ENCODE data around the gene SOD1. TPM values are rescaled to one million over a fixed set of nuclear protein-coding genes. Genes with fewer than 3 reads are reported as not detected.

SOD1 gene
- total and polyA plus RNA-seq, 2 of the 8 experiments (the other 6 are each of a cell fraction or from before 2014, with no cell fraction given) = 192 to 226 TPM

GRCh38 chr21:31716106-31716505 is 56.6 kb downstream of the SOD1 start:
- Histone ChIP-seq H4K5ac (ENCODE audit: insufficient read length, low read depth, low read length) (no peak overlapping the region), H2BK20ac (ENCODE audit: low read length) (no peak overlapping the region), H2BK12ac (ENCODE audit: low read depth, low read length) (no peak overlapping the region), H3K79me1 (ENCODE audit: low read depth, low read length) (peaks cover 3% of the 10 kb centered on the region; the same call in 1 of the 2 replicates), H3K9ac (replicated peaks in 1 of 4; ENCODE audit: extremely low read depth in 1 of 4, low read depth in 3 of 4, low read length in 3 of 4) (no peak overlapping the region), H3K23me2 (ENCODE audit: low read depth, low read length) (no peaks in the 10 kb centered on the region), H4K8ac (ENCODE audit: extremely low read depth, insufficient read depth, low read length) (no peak overlapping the region), H3K36me3 (ENCODE audit: control insufficient read depth in 2 of 4, insufficient read depth in 4 of 4, low read length in 3 of 4) (no peaks in the 10 kb centered on the region), H3K9me3 (ENCODE audit: insufficient read depth in 2 of 2, low read depth in 1 of 2, low read length in 1 of 2) (no peaks in the 10 kb centered on the region), H3K18ac (ENCODE audit: extremely low read depth, low read length) (no peak overlapping the region), H3K14ac (ENCODE audit: insufficient read length) (no peak overlapping the region), H2BK5ac (ENCODE audit: low read depth, low read length) (no peak overlapping the region), H3K4me2 (ENCODE audit: insufficient read depth in 1 of 2, low read depth in 2 of 2, low read length in 2 of 2) (no peak overlapping the region), H4K91ac (replicated peaks; ENCODE audit: insufficient read length, low read length) (no peak overlapping the region), H2BK15ac (ENCODE audit: low read length) (no peak overlapping the region), H3K23ac (ENCODE audit: insufficient read length) (no peak overlapping the region), H3K56ac (replicated peaks; ENCODE audit: insufficient read length, low read depth, low read length) (no peak overlapping the region), H3K27ac (ENCODE audit: low read depth, low read length) (no peak overlapping the region), H2BK120ac (replicated peaks; ENCODE audit: low read depth, low read length) (no peak overlapping the region), H3K79me2 (ENCODE audit: control insufficient read depth in 1 of 2, insufficient read depth in 2 of 2, low read length in 2 of 2) (peaks cover 22 to 99% of the 10 kb centered on the region in 2 experiments), H3K27me3 (replicated peaks in 1 of 4; ENCODE audit: control insufficient read depth in 3 of 4, extremely low read depth in 1 of 4, insufficient read depth in 3 of 4, low read length in 3 of 4) (no peaks in the 10 kb centered on the region), H3K4me1 (replicated peaks in 1 of 4; ENCODE audit: control insufficient read depth in 3 of 4, insufficient read depth in 4 of 4, low read length in 3 of 4) (peaks cover 0 to 17% (median 4%) of the 10 kb centered on the region in 4 experiments; a peak in 4 of 7 replicates), H2AK5ac (ENCODE audit: low read depth, low read length) (no peak overlapping the region), H4K20me1 (replicated peaks in 1 of 2; ENCODE audit: control insufficient read depth in 1 of 2, insufficient read depth in 2 of 2, low read length in 2 of 2) (peaks cover 13 to 24% of the 10 kb centered on the region in 2 experiments), H3K4me3 (ENCODE audit: extremely low read depth in 1 of 4, insufficient read depth in 2 of 4, low read depth in 3 of 4, low read length in 4 of 4) (no peak overlapping the region), H2AFZ (ENCODE audit: low read length) (no peak overlapping the region), H3K4ac (replicated peaks; ENCODE audit: insufficient read length, low read depth, low read length) (no peak overlapping the region)
- DNase-seq (ENCODE audit: low read depth in 1 of 2, low spot score in 2 of 2) = no peak
- FAIRE-seq = no peak
- WGBS, 2 experiments (ENCODE audit: extremely low coverage in 1 of 2, insufficient coverage in 1 of 2, insufficient read length in 1 of 2, insufficient replicate concordance in 2 of 2, low coverage in 1 of 2, low lambda C conversion rate in 2 of 2, missing lambda C conversion rate in 1 of 2) = 82 to 100% methylated on average over 1 to 2 of the region's 2 CpGs
- CTCF ChIA-PET (ENCODE audit: partially characterized antibody) = interaction anchor here (0.6 kb wide), 1 partner anchor 64 kb away, joined by 3 read pairs; no protein-coding TSS in a partner anchor
- TF ChIP-seq BCL11A (IDR thresholded peaks at IDR 0.05; ENCODE audit: low read depth in 2 of 2, low read length in 2 of 2) (no peak), POLR2AphosphoS5 (IDR thresholded peaks at IDR 0.05; ENCODE audit: low read depth, low read length) (no peak), JUND (IDR thresholded peaks at IDR 0.05; ENCODE audit: low read length) (no peak), YY1 (IDR thresholded peaks at IDR 0.05; ENCODE audit: low read depth, low read length) (no peak), RFX5 (IDR thresholded peaks at IDR 0.05; ENCODE audit: borderline replicate concordance, low read depth, low read length) (no peak), SAP30 (IDR thresholded peaks at IDR 0.05; ENCODE audit: insufficient read depth, insufficient replicate concordance, low read length) (no peak), POLR2A (IDR thresholded peaks at IDR 0.05; ENCODE audit: control extremely low read depth in 1 of 2, low read depth in 2 of 2, low read length in 2 of 2) (no peak), MAFK (IDR thresholded peaks at IDR 0.05; ENCODE audit: low read depth, low read length) (no peak), SP4 (IDR thresholded peaks at IDR 0.05; ENCODE audit: low read length) (no peak), EP300 (IDR thresholded peaks at IDR 0.05; ENCODE audit: borderline replicate concordance in 1 of 2, low read depth in 2 of 2, low read length in 2 of 2) (no peak), SIX5 (IDR thresholded peaks at IDR 0.05; ENCODE audit: low read depth, low read length) (no peak), KDM1A (IDR thresholded peaks at IDR 0.05; ENCODE audit: borderline replicate concordance, low read length) (no peak), BRCA1 (IDR thresholded peaks at IDR 0.05; ENCODE audit: low read depth, low read length) (no peak), CREB1 (IDR thresholded peaks at IDR 0.05) (no peak), SIRT6 (IDR thresholded peaks at IDR 0.05; ENCODE audit: low read length) (no peak), CTBP2 (IDR thresholded peaks at IDR 0.05; ENCODE audit: borderline replicate concordance, insufficient read depth, insufficient read length, low read length) (no peak)
- POLR2A ChIA-PET (ENCODE audit: partially characterized antibody) = interaction anchor here (0.8 kb wide), 1 partner anchor 16 kb away, joined by 3 read pairs; no protein-coding TSS in a partner anchor
